B cell (primary cell): Measurements from ENCODE around the gene PYGM. TPM values are rescaled to one million over a fixed set of nuclear protein-coding genes. Genes with fewer than 3 reads are reported as not detected.

Experiments
- ATAC-seq: fragments of 200-7000 bp; cut with Tn5 transposase; one replicate; pipeline ENCODE4 v1.10.0; 2021; ENCODE audit warnings: low read depth, mild to moderate bottlenecking, moderate number of reproducible peaks, moderate library complexity
- CTCF ChIA-PET: fragments of 350-600 bp; sonication (Branson Sonifier 250); formaldehyde crosslinking; loops from one replicate; lab custom pipeline; 2021; ENCODE audit warnings: antibody characterized with exemption, inconsistent platforms; lab: Charles Lee
- POLR2A ChIA-PET: fragments of 350-600 bp; sonication (Branson Sonifier 250); formaldehyde crosslinking; loops from one replicate; lab custom pipeline; 2021; ENCODE audit warnings: antibody characterized with exemption; lab: Charles Lee
- DNase-seq: peaks from one replicate; pipeline ENCODE4 v3.0.0; 2013
- H2AFZ ChIP-seq: 2 replicates; pipeline ENCODE4 v1.6.1; 2012; ENCODE audit warnings: mild to moderate bottlenecking, low read depth, low read length; ENCODE audit not compliant: insufficient read depth, poor library complexity, severe bottlenecking
- H3K27ac ChIP-seq, 2 donors: 1 replicate in 1 of 2; 2 replicates in 1 of 2; pipeline ENCODE4 v1.5.1; 2012 to 2013; ENCODE audit warnings: low read length in 2 of 2, mild to moderate bottlenecking in 2 of 2, moderate library complexity in 1 of 2
- H3K27me3 ChIP-seq, 4 experiments: fragments of 200-600 bp in 1 of 4; sonication (generic) in 1 of 4; replicated peaks in 1 of 4; 1 replicate in 2 of 4; 2 replicates in 2 of 4; pipeline versions ENCODE4 v1.6.1 to v1.7.0; 2013 to 2016; ENCODE audit warnings: low read length in 3 of 4, mild to moderate bottlenecking in 2 of 4, mixed read lengths in 1 of 4, moderate library complexity in 1 of 4; ENCODE audit not compliant: insufficient read depth in 4 of 4, control insufficient read depth in 3 of 4; ENCODE audit errors: control extremely low read depth in 1 of 4
- H3K36me3 ChIP-seq, 2 experiments: replicated peaks in 1 of 2; 1 replicate in 1 of 2; 2 replicates in 1 of 2; pipeline versions ENCODE4 v1.6.1 to v1.7.1; 2013; ENCODE audit warnings: low read length in 1 of 2; ENCODE audit not compliant: insufficient read depth in 2 of 2, control insufficient read depth in 1 of 2; ENCODE audit errors: control extremely low read depth in 1 of 2, extremely low read depth in 1 of 2
- H3K4me1 ChIP-seq, 2 donors: fragments of 200-600 bp in 1 of 2; sonication (generic) in 1 of 2; 1 replicate in 1 of 2; 2 replicates in 1 of 2; pipeline versions ENCODE4 v1.5.1 to v1.6.1; 2013 to 2017; ENCODE audit warnings: low read length in 2 of 2; ENCODE audit not compliant: control insufficient read depth in 2 of 2, insufficient read depth in 2 of 2
- H3K4me2 ChIP-seq: replicated peaks from 2 replicates; pipeline ENCODE3; 2012; ENCODE audit warnings: mild to moderate bottlenecking, low read depth, low read length; ENCODE audit not compliant: poor library complexity, severe bottlenecking
- H3K4me3 ChIP-seq, 5 experiments: fragments of 200-600 bp in 1 of 5; sonication (generic) in 1 of 5; 1 replicate in 3 of 5; 2 replicates in 2 of 5; pipeline versions ENCODE4 v1.5.1 to v1.7.0; 2011 to 2016; ENCODE audit warnings: low read length in 4 of 5, mild to moderate bottlenecking in 4 of 5, low read depth in 2 of 5, control low read depth in 1 of 5, moderate library complexity in 1 of 5; ENCODE audit not compliant: insufficient read depth in 1 of 5; ENCODE audit errors: control extremely low read depth in 1 of 5, extremely low read depth in 1 of 5
- H3K79me2 ChIP-seq: fragments of 200-600 bp; sonication (generic); one replicate; pipeline ENCODE4 v1.6.0; 2016; ENCODE audit warnings: low read length; ENCODE audit not compliant: control insufficient read depth, insufficient read depth
- H3K9ac ChIP-seq: fragments of 200-600 bp; sonication (generic); 2 replicates; pipeline ENCODE4 v1.6.1; 2017; ENCODE audit warnings: mild to moderate bottlenecking, low read length, moderate library complexity
- H3K9me3 ChIP-seq, 3 donors: one replicate each; pipeline versions ENCODE4 v1.6.1 to v1.7.1; 2013; ENCODE audit warnings: low read length in 2 of 3; ENCODE audit not compliant: control insufficient read depth in 2 of 3, insufficient read depth in 1 of 3; ENCODE audit errors: control extremely low read depth in 1 of 3
- H4K20me1 ChIP-seq: 2 replicates; pipeline ENCODE4 v1.6.0; 2012; ENCODE audit warnings: mild to moderate bottlenecking, low read length; ENCODE audit not compliant: insufficient read depth, control insufficient read depth, poor library complexity, severe bottlenecking
- H3K27ac Mint-ChIP-seq: one replicate; pipeline ENCODE4 v1.8.0; 2021; ENCODE audit warnings: mixed read lengths
- H3K27me3 Mint-ChIP-seq: one replicate; pipeline ENCODE4 v1.8.0; 2021; ENCODE audit warnings: mixed read lengths
- H3K4me1 Mint-ChIP-seq: one replicate; pipeline ENCODE4 v1.8.0; 2021; ENCODE audit warnings: mixed read lengths
- H3K4me3 Mint-ChIP-seq: one replicate; pipeline ENCODE4 v1.8.0; 2021; ENCODE audit warnings: mixed read lengths
- H3K9me3 Mint-ChIP-seq: one replicate; pipeline ENCODE4 v1.8.0; 2022; ENCODE audit warnings: mixed read lengths; ENCODE audit not compliant: insufficient read depth
- CTCF ChIP-seq: fragments of 200-600 bp; IDR thresholded peaks from one replicate; pipeline ENCODE4 v1.8.0; 2022; ENCODE audit warnings: antibody characterized with exemption, mild to moderate bottlenecking
- EZH2 ChIP-seq: IDR thresholded peaks from 2 replicates; pipeline ENCODE4 v1.6.1; 2012; ENCODE audit warnings: borderline replicate concordance, low read depth, mild to moderate bottlenecking, moderate library complexity, low read length; ENCODE audit not compliant: insufficient read depth, poor library complexity, severe bottlenecking
- WGBS: methylation state at CpG from one replicate; pipeline ENCODE4 v1.1.5; 2013; ENCODE audit warnings: missing lambda C conversion rate; ENCODE audit not compliant: insufficient coverage; 5-methylcytosine and 5-hydroxymethylcytosine counted together
- intact Hi-C: fragments of 100-400 bp; cut with micrococcal nuclease; formaldehyde crosslinking; loops from one replicate; pipeline ENCODE4 v1.10.0; 2022
- polyA plus RNA-seq: library from polyadenylated mRNA; depleted of rRNA; stranded (reverse); fragments of >200 nt; gene quantifications from 2 replicates; pipeline ENCODE4 v1.2.3, GENCODE V29; 2012
- total RNA-seq, 2 donors: library from RNA; stranded (reverse); fragments of 120-200 nt in 1 of 2; gene quantifications; 1 replicate in 1 of 2; 2 replicates in 1 of 2; pipeline versions ENCODE4 v1.2.3 to v1.2.4, GENCODE V29; 2013 to 2022

PYGM gene
- total and polyA plus RNA-seq, 2 donors (not counting 1 experiment from before 2014, with no cell fraction given), result 9.3 to 9.6 TPM

GRCh38 chr11:64778223-64778472 is 18.4 kb upstream of the PYGM start:
- peak overlapping the region; percentile 72 for H3K4me2 ChIP-seq
- intact Hi-C loops, result loop anchor here (1.0 to 5.0 kb wide), 4 partner anchors 33 to 339 kb away; partner anchors contain the start of genes ARL2, CDC42BPG and ZNHIT2

More at GRCh38 chr11:64778223-64778472, 18.4 kb upstream of the PYGM start:
- Histone ChIP-seq H3K4me1 (peaks cover 63 to 73% of the 10 kb centered on the region in 2 donors), H3K27me3 (no peaks in the 10 kb centered on the region), H2AFZ (no peak overlapping the region), H4K20me1 (peaks cover 43% of the 10 kb centered on the region), H3K79me2 (peaks cover 61% of the 10 kb centered on the region), H3K9me3 (no peaks in the 10 kb centered on the region), H3K27ac (peak overlapping the region; percentile 95 to 98), H3K36me3 (peaks cover 3 to 42% of the 10 kb centered on the region in 2 experiments), H3K9ac (peak overlapping the region; percentile 85), H3K4me3 (peak overlapping the region in 4 of 5 experiments; percentile 65 to 91 (median 80))
- no peak for TF ChIP-seq CTCF
- no peak for TF ChIP-seq EZH2
- peak; percentile 1 for ATAC-seq
- ChIA-PET POLR2A (interaction anchor here (0.6 to 6.9 kb wide), 19 partner anchors 9 to 1938 kb away, joined by 3 to 149 read pairs (median 5); partner anchors contain the start of genes CCDC88B, CDC42BPG, MAP4K2 and MEN1), CTCF (interaction anchor here (0.6 to 5.9 kb wide), 13 partner anchors 9 to 474 kb away, joined by 3 to 74 read pairs (median 5); partner anchors contain the start of genes MAP4K2, MEN1 and RASGRP2)
- no peaks in the 10 kb centered on the region for H3K9me3 Mint-ChIP-seq
- no peak for DNase-seq
- 0% methylated on average over 27 of the region's 28 CpGs for WGBS
- peaks cover 78% of the 10 kb centered on the region for H3K4me1 Mint-ChIP-seq
- H3K27me3 Mint-ChIP-seq, result no peaks in the 10 kb centered on the region
- peak overlapping the region; percentile 99 for H3K27ac Mint-ChIP-seq
- H3K4me3 Mint-ChIP-seq, result peak overlapping the region; percentile 90
